HUES6 (cell line): ENCODE results near the gene ATRN.

Experiments used
- H3K27ac ChIP-seq: 2 replicates; pipeline ENCODE4 v1.7.0; 2013; ENCODE audit warnings: low read depth, mild to moderate bottlenecking, low read length, inconsistent platforms
- H3K27me3 ChIP-seq: 2 replicates; pipeline ENCODE4 v1.6.1; 2013; ENCODE audit warnings: low read length; ENCODE audit not compliant: control insufficient read depth, insufficient read depth
- H3K36me3 ChIP-seq: 2 replicates; pipeline ENCODE4 v1.6.1; 2013; ENCODE audit warnings: low read length; ENCODE audit not compliant: control insufficient read depth, insufficient read depth
- H3K4me1 ChIP-seq: 2 replicates; pipeline ENCODE4 v1.6.1; 2013; ENCODE audit warnings: low read length; ENCODE audit not compliant: control insufficient read depth, insufficient read depth
- H3K4me3 ChIP-seq: 2 replicates; pipeline ENCODE4 v1.5.1; 2013; ENCODE audit warnings: low read depth, low read length
- H3K9ac ChIP-seq: one replicate; pipeline ENCODE4 v1.6.1; 2013; ENCODE audit warnings: mild to moderate bottlenecking, low read length
- H3K9me3 ChIP-seq: 2 replicates; pipeline ENCODE4 v1.6.1; 2013; ENCODE audit warnings: low read depth, low read length; ENCODE audit not compliant: control insufficient read depth, insufficient read depth

ATRN gene

DNA sequence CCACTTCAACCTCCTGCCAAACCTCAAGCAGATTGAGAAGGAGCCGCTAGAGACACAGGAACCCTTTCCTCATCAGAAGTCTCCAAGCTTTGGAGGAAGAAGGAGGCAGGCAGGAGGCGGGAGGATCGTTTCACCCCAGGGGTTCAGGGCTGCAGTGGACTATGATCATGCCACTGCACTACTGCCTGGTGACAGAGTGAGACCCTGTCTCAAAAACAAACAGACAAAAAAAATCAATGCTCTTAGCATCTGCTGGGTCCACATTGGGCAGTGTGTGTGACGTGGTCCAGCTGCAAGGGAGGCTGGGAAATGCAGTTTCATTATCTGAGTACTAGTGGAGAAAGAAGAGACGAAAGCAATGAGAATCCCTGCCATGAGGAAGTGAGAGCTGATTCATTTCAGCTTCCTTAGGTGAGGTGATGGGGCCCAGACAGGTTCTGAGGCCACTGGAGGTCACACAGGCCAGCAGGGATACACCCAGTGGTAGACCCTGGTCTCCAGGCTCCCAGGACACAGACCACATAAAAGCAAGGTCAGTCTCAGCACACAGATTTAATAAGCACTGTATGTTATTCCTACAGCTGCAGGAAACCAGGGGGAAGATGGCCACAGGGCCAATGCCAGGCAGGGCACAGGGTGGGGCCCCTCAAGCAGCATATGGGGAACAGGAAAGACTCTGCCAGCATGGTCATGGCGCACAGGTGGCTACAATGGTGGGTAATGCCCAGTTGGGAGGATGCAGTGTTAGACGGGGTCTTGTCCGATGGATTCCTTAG is 188.1 kb downstream of the ATRN start:
- H3K27me3 ChIP-seq, result peaks cover 47% of the 10 kb centered on the region
- peaks cover 7% of the 10 kb centered on the region for H3K4me1 ChIP-seq
- no peaks in the 10 kb centered on the region for H3K9me3 ChIP-seq
- no peaks in the 10 kb centered on the region for H3K36me3 ChIP-seq
- no peak overlapping the region for H3K4me3 ChIP-seq
- no peak overlapping the region for H3K27ac ChIP-seq
- H3K9ac ChIP-seq, result no peak overlapping the region

- H3K27me3 ChIP-seq, result peaks cover 47% of the 10 kb centered on the region
- H3K9ac ChIP-seq, result no peak overlapping the region
- H3K9me3 ChIP-seq, result no peaks in the 10 kb centered on the region
- H3K36me3 ChIP-seq, result no peaks in the 10 kb centered on the region
- H3K4me1 ChIP-seq, result peaks cover 7% of the 10 kb centered on the region
- H3K4me3 ChIP-seq, result no peak overlapping the region
- no peak overlapping the region for H3K27ac ChIP-seq
Measured at GRCh38 chr20:3659492-3660261, 188.9 kb downstream of the ATRN start.

GRCh38 chr20:3660262-3661059 is 189.6 kb downstream of the ATRN start:
- peak overlapping the region; percentile 50 for H3K4me3 ChIP-seq
- H3K36me3 ChIP-seq, result no peaks in the 10 kb centered on the region
- H3K9me3 ChIP-seq, result no peaks in the 10 kb centered on the region
- H3K4me1 ChIP-seq, result peaks cover 7% of the 10 kb centered on the region
- H3K27me3 ChIP-seq, result peaks cover 47% of the 10 kb centered on the region
- H3K9ac ChIP-seq, result no peak overlapping the region
- no peak overlapping the region for H3K27ac ChIP-seq

DNA sequence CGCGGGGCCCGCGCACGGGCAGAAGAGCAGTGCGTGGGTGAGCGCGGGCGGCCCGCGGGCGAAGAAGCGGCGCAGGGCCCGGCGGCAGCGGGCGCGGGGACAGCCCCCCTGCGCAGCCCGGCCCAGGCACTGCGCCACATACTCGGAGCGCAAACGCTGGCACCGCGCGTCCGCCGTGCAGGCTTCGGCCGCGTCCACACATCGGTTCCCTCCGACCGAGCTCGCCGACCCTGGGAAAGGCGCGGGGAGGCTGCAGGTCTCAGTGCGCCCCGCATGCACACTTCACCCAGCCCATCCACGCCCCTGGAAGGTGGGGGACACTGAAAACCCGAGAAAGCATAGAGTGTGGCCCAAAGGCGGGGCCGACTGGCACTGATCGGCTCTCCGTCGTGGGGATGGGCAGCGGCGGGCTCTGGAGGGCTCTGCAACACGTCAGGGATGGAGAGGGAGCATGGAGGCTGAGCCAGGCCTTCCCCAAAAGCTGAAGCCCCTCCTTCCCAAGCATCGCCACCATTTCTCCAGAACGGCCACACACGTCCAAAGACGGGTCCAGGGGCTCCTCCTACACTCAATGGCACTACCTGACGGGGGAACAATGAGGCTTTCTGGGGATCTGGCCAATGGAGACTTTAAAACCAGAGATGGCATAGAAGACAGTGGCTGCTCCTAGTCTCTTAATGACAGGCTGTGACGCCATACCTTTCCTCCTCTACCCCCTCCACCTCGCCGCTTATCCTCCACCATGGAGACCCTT is 190.4 kb downstream of the ATRN start:
- Histone ChIP-seq H3K4me1 (peaks cover 10% of the 10 kb centered on the region), H3K9ac (no peak overlapping the region), H3K27ac (no peak overlapping the region), H3K36me3 (no peaks in the 10 kb centered on the region), H3K4me3 (peak overlapping the region; percentile 50), H3K27me3 (peaks cover 47% of the 10 kb centered on the region), H3K9me3 (no peaks in the 10 kb centered on the region)

DNA sequence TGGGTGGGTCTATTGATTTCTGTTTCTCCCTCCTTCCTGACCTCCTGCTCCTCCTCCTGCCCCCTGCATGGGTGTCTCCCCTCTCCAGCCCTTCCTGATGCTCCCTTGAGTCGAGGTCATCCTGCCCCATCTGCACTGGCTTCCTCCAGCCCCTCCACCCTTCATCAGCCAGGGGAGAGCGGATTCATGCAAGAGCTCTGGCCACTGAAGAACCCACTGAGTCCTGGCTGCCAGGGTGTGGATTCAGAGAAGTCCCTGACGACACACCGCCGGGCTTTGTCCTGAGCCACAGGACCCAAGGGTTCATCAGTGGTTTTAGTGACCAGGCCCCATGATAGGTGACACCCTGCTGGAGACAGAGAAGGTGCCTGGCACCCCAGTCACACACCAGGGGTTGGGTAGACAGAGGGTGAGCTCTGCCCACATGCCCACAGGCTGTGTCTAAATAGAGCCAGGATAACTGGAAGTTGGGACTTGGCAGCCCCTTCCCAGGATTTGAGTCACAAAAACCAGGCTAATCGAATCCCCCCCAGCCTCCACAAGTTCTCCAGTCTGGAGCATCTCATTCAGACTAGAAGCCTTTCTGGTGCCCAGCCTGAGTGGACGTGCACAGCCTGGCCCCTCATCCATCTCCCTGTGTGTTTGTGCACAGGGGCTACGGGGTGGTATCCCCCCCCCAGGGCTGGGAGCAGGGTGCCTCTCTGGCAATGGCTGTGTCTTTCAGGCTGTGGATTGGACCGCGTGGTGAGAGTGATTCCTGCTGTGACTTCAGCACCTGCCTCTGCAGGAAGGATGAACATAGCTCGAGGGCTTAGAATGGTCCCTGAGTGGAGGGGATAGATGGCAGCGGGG is 191.2 kb downstream of the ATRN start:
- Histone ChIP-seq H3K4me1 (peaks cover 12% of the 10 kb centered on the region), H3K9ac (no peak overlapping the region), H3K4me3 (no peak overlapping the region), H3K9me3 (no peaks in the 10 kb centered on the region), H3K27me3 (peaks cover 47% of the 10 kb centered on the region), H3K27ac (no peak overlapping the region), H3K36me3 (no peaks in the 10 kb centered on the region)

DNA sequence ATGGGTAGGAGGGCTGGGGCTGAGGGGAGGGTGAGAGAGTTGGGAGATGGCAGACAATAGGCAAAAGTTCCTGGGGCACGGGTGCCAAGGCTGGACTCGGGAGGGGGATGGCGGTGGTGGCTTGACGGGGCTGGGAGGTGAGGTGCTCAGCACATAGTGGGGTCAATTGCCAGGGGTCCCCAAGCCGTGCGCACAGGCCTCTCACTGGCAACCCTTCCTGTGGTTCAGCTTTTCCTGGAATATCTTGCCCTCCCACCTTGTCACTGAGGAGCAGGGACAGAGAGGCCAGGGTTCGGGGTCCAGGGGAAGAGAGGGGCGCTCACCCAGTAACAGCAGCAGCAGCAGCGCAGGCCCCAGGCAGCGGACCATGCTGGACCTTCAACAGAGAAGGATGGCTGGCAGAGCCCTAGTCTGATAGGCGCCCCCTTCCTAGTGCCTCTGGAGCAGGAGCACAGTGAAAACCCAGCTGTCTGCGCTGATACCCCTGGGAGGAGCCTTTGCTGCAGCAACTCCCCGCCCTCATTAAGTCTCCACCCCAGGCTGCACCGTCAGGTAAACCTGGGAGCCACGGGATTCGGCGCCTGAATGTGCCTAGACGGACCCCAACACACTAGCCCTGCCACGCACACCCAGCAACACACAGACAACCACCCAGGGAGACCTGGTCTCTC is 192.3 kb downstream of the ATRN start, which contains the start of gene GFRA4:
GFRA4 (minus strand) TSS at position 369 of the 671 bp plus-strand sequence; CDS start at position 369, 0 bp downstream.
- no peaks in the 10 kb centered on the region for H3K9me3 ChIP-seq
- no peak within 1 kb of the TSS for H3K27ac ChIP-seq
- H3K4me3 ChIP-seq, result no peak within 1 kb of the TSS
- H3K36me3 ChIP-seq, result no peaks in the 10 kb centered on the region
- H3K9ac ChIP-seq, result no peak within 1 kb of the TSS
- H3K4me1 ChIP-seq, result peaks cover 12% of the 10 kb centered on the region
- peaks cover 47% of the 10 kb centered on the region for H3K27me3 ChIP-seq

DNA sequence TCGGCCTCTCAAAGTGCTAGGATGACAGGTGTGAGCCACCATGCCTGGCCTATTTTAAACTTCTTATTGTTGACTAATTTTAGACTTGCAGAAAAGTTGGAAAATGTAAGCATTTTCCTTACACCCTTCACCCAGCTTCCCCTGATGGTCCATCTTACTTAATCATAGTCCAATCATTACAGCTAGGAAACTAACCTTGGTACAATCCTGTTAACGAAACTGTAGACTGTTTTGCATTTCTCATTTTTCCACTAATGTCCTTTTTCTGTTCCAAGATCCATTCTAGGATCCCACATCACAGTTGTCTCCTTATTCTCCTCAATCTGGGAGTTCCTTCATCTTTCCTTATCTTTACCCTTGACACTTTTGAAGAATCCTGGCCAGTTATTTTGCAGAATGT is 193.0 kb downstream of the ATRN start:
- Histone ChIP-seq H3K4me3 (no peak overlapping the region), H3K27me3 (peaks cover 47% of the 10 kb centered on the region), H3K36me3 (no peaks in the 10 kb centered on the region), H3K4me1 (peaks cover 12% of the 10 kb centered on the region), H3K9ac (no peak overlapping the region), H3K27ac (no peak overlapping the region), H3K9me3 (no peaks in the 10 kb centered on the region)

- H3K4me3 ChIP-seq, result no peak overlapping the region
- H3K27ac ChIP-seq, result no peak overlapping the region
- no peaks in the 10 kb centered on the region for H3K9me3 ChIP-seq
- H3K36me3 ChIP-seq, result no peaks in the 10 kb centered on the region
- peaks cover 31% of the 10 kb centered on the region for H3K27me3 ChIP-seq
- peaks cover 13% of the 10 kb centered on the region; the same call in 1 of the 2 replicates for H3K4me1 ChIP-seq
- H3K9ac ChIP-seq, result no peak overlapping the region
Measured at GRCh38 chr20:3667434-3668037, 196.7 kb downstream of the ATRN start.

DNA sequence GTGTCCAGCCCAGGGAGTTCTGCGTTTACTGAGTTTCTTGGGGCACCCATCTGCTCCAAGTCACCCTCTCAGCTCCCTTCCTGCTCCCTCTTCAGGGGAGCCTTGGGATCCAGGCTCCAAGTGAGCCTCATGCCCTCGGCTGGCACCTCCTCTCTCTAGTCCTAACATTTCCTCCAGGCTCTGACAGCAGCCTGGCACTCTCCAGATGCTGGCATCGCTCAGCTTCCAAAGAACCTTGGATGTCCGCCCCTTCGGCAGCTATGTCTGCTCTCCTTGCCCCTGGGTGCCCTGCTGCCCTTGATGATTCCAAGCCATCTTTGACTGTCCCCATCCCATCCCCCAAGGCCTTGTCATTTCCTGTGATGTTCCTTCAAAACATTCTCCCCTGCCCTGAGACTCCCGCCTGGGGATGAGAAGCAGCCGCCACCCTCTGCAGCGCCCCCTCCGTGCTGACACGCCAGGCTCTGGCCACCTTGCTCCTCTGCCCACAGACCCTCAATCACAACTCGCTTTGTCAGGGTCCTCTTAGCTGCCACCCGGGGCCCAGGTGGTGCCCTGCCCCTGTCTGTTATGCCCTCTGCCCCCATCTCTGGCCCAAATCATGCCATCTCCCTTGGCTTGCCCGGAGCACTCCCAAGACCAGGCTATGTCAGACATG is 199.0 kb downstream of the ATRN start:
- no peak overlapping the region for H3K27ac ChIP-seq
- peaks cover 29% of the 10 kb centered on the region for H3K27me3 ChIP-seq
- H3K9me3 ChIP-seq, result no peaks in the 10 kb centered on the region
- H3K9ac ChIP-seq, result no peak overlapping the region
- H3K4me1 ChIP-seq, result peaks cover 13% of the 10 kb centered on the region; the same call in 1 of the 2 replicates
- no peaks in the 10 kb centered on the region for H3K36me3 ChIP-seq
- no peak overlapping the region for H3K4me3 ChIP-seq
